ENCODE data around the gene CYTH1.

CYTH1 gene

GRCh38 chr17:78707923-78708322, 74.2 kb downstream of the CYTH1 start:
- no peak for TF ChIP-seq CTCF (IDR thresholded peaks at IDR 0.05)
- Histone ChIP-seq H3K27ac (no peak overlapping the region), H3K4me3 (ENCODE audit: low read depth in 1 of 2, low read length in 1 of 2) (no peak overlapping the region), H3K4me1 (ENCODE audit: control insufficient read depth in 1 of 2, insufficient read depth in 1 of 2, low read depth in 1 of 2, low read length in 1 of 2) (peaks cover 19 to 23% of the 10 kb centered on the region in 2 experiments), H3K36me3 (peaks cover 63% of the 10 kb centered on the region), H3K27me3 (no peaks in the 10 kb centered on the region), H3K9me3 (no peaks in the 10 kb centered on the region)

- no peaks in the 10 kb centered on the region for H3K27me3 ChIP-seq
- H3K4me3 ChIP-seq (ENCODE audit: low read depth in 1 of 2, low read length in 1 of 2), result no peak overlapping the region
- H3K36me3 ChIP-seq, result peaks cover 71% of the 10 kb centered on the region
- no peak overlapping the region for H3K27ac ChIP-seq
- H3K9me3 ChIP-seq, result no peaks in the 10 kb centered on the region
- H3K4me1 ChIP-seq (ENCODE audit: control insufficient read depth in 1 of 2, insufficient read depth in 1 of 2, low read depth in 1 of 2, low read length in 1 of 2), result peaks cover 12 to 14% of the 10 kb centered on the region in 2 experiments
- TF ChIP-seq CTCF (IDR thresholded peaks at IDR 0.05), result no peak
Observed at GRCh38 chr17:78707016-78707415, 75.1 kb downstream of the CYTH1 start.

GRCh38 chr17:78706271-78706915, 75.7 kb downstream of the CYTH1 start:
- H3K27ac ChIP-seq, result no peak overlapping the region
- peaks cover 77% of the 10 kb centered on the region for H3K36me3 ChIP-seq
- no peak overlapping the region for H3K4me3 ChIP-seq (ENCODE audit: low read depth in 1 of 2, low read length in 1 of 2)
- peaks cover 6 to 9% of the 10 kb centered on the region in 2 experiments for H3K4me1 ChIP-seq (ENCODE audit: control insufficient read depth in 1 of 2, insufficient read depth in 1 of 2, low read depth in 1 of 2, low read length in 1 of 2)
- TF ChIP-seq CTCF (IDR thresholded peaks at IDR 0.05), result no peak
- no peaks in the 10 kb centered on the region for H3K9me3 ChIP-seq
- no peaks in the 10 kb centered on the region for H3K27me3 ChIP-seq

- H3K9me3 ChIP-seq, result no peaks in the 10 kb centered on the region
Observed at GRCh38 chr17:78705071-78705470, 77.0 kb downstream of the CYTH1 start.

GRCh38 chr17:78704594-78704993, 77.5 kb downstream of the CYTH1 start:
- Histone ChIP-seq H3K36me3 (peaks cover 95% of the 10 kb centered on the region), H3K27me3 (no peaks in the 10 kb centered on the region), H3K4me3 (ENCODE audit: low read depth in 1 of 2, low read length in 1 of 2) (no peak overlapping the region), H3K9me3 (no peaks in the 10 kb centered on the region), H3K4me1 (ENCODE audit: control insufficient read depth in 1 of 2, insufficient read depth in 1 of 2, low read depth in 1 of 2, low read length in 1 of 2) (no peaks in the 10 kb centered on the region), H3K27ac (peak overlapping the region; percentile 13)
- no peak for TF ChIP-seq CTCF (IDR thresholded peaks at IDR 0.05)

More at GRCh38 chr17:78705071-78705470, 77.0 kb downstream of the CYTH1 start:
- Histone ChIP-seq H3K36me3 (peaks cover 90% of the 10 kb centered on the region), H3K4me1 (ENCODE audit: control insufficient read depth in 1 of 2, insufficient read depth in 1 of 2, low read depth in 1 of 2, low read length in 1 of 2) (no peaks in the 10 kb centered on the region), H3K27ac (peak overlapping the region; percentile 13), H3K4me3 (ENCODE audit: low read depth in 1 of 2, low read length in 1 of 2) (no peak overlapping the region), H3K27me3 (no peaks in the 10 kb centered on the region)
- TF ChIP-seq CTCF (IDR thresholded peaks at IDR 0.05), result no peak
